Right atrium auricular region (tissue), 2 donors: ENCODE data around the gene MLLT1. TPM values are rescaled to one million over a fixed set of nuclear protein-coding genes. Genes with fewer than 3 reads are reported as not detected.
"Not testable (repeated sequence)": the region's sequence is repeated elsewhere in the genome, so short reads cannot be mapped to it uniquely, and the experiment has no call there.

Experiments
- DNase-seq: peaks from one replicate; pipeline ENCODE4 v3.0.0-alpha.2; 2019; ENCODE audit warnings: low spot score
- H3K27ac ChIP-seq, 2 donors: fragments of 200-600 bp; sonication (generic); 1 replicate in 1 of 2; 2 replicates in 1 of 2; pipeline ENCODE4 v1.5.1; 2016 to 2019
- H3K27me3 ChIP-seq, 2 donors: fragments of 200-600 bp; sonication (generic); one replicate each; pipeline versions ENCODE4 v1.5.1 to v1.6.0; 2017 to 2019
- H3K36me3 ChIP-seq: fragments of 200-600 bp; sonication (generic); one replicate; pipeline ENCODE4 v1.5.1; 2016
- H3K4me1 ChIP-seq, 2 donors: fragments of 200-600 bp; sonication (generic); one replicate each; pipeline versions ENCODE4 v1.5.1 to v1.6.0; 2017 to 2019
- H3K4me3 ChIP-seq, 2 donors: fragments of 200-600 bp; sonication (generic); 1 replicate in 1 of 2; 2 replicates in 1 of 2; pipeline ENCODE4 v1.5.1; 2017 to 2019; ENCODE audit warnings: mild to moderate bottlenecking in 1 of 2, moderate library complexity in 1 of 2
- H3K9me3 ChIP-seq, 2 donors: fragments of 200-600 bp; sonication (generic); one replicate each; pipeline ENCODE4 v1.5.1; 2019
- CTCF ChIP-seq, 2 donors: fragments of 200-600 bp; sonication (generic); IDR thresholded peaks; one replicate each; pipeline ENCODE4 v1.5.1; 2019; ENCODE audit warnings: antibody characterized with exemption in 2 of 2
- total RNA-seq, 2 donors: library from RNA; depleted of rRNA; stranded (reverse); fragments of >200 nt; gene quantifications; one replicate each; pipeline ENCODE4 v1.1.0, GENCODE V29; 2016

Gene MLLT1
- total RNA-seq, 2 donors from 2014 or later = 21.2 to 36.9 TPM

- H3K4me1 ChIP-seq = no peaks in the 10 kb centered on the region
- no peaks in the 10 kb centered on the region for H3K27me3 ChIP-seq
- no peak for DNase-seq
- H3K36me3 ChIP-seq = no peaks in the 10 kb centered on the region
- peaks cover 7 to 23% of the 10 kb centered on the region in 2 donors for H3K9me3 ChIP-seq
- H3K4me3 ChIP-seq = no peak overlapping the region
- H3K27ac ChIP-seq = no peak overlapping the region
- TF ChIP-seq CTCF (IDR thresholded peaks at IDR 0.05) = no peak
These were observed 17.4 kb upstream of the MLLT1 start for GRCh38 chr19:6297202-6297601.

- H3K27ac ChIP-seq = no peak overlapping the region
- peaks cover 28 to 73% of the 10 kb centered on the region in 2 donors for H3K9me3 ChIP-seq
- H3K36me3 ChIP-seq = no peaks in the 10 kb centered on the region
- no peaks in the 10 kb centered on the region for H3K4me1 ChIP-seq
- TF ChIP-seq CTCF (IDR thresholded peaks at IDR 0.05) = no peak
- no peaks in the 10 kb centered on the region for H3K27me3 ChIP-seq
- DNase-seq = no peak
- H3K4me3 ChIP-seq = no peak overlapping the region
These were observed 12.2 kb upstream of the MLLT1 start for GRCh38 chr19:6292006-6292405.

- H3K9me3 ChIP-seq = peaks cover 29 to 75% of the 10 kb centered on the region in 2 donors
- no peaks in the 10 kb centered on the region for H3K27me3 ChIP-seq
- H3K4me3 ChIP-seq = no peak overlapping the region
- no peak for TF ChIP-seq CTCF (IDR thresholded peaks at IDR 0.05)
- H3K36me3 ChIP-seq = no peaks in the 10 kb centered on the region
- no peak overlapping the region for H3K27ac ChIP-seq
- DNase-seq = no peak
- H3K4me1 ChIP-seq = no peaks in the 10 kb centered on the region
These were observed 9.0 kb upstream of the MLLT1 start for GRCh38 chr19:6288737-6289136.

GRCh38 chr19:6287269-6287885 is 7.6 kb upstream of the MLLT1 start:
- no peaks in the 10 kb centered on the region for H3K27me3 ChIP-seq
- no peak for TF ChIP-seq CTCF (IDR thresholded peaks at IDR 0.05)
- H3K4me3 ChIP-seq = no peak overlapping the region
- no peaks in the 10 kb centered on the region for H3K4me1 ChIP-seq
- peaks cover 24 to 61% of the 10 kb centered on the region in 2 donors for H3K9me3 ChIP-seq
- no peak overlapping the region for H3K27ac ChIP-seq
- no peaks in the 10 kb centered on the region for H3K36me3 ChIP-seq
- DNase-seq = no peak

GRCh38 chr19:6286676-6287075 is 6.9 kb upstream of the MLLT1 start:
- H3K9me3 ChIP-seq = peaks cover 17 to 54% of the 10 kb centered on the region in 2 donors
- DNase-seq = no peak
- no peak for TF ChIP-seq CTCF (IDR thresholded peaks at IDR 0.05)
- no peaks in the 10 kb centered on the region for H3K27me3 ChIP-seq
- no peak overlapping the region for H3K4me3 ChIP-seq
- no peak overlapping the region for H3K27ac ChIP-seq
- H3K36me3 ChIP-seq = no peaks in the 10 kb centered on the region
- H3K4me1 ChIP-seq = no peaks in the 10 kb centered on the region

GRCh38 chr19:6282393-6282792 is 2.6 kb upstream of the MLLT1 start:
- not testable (repeated sequence) for DNase-seq, H3K27me3 ChIP-seq, H3K4me3 ChIP-seq, H3K36me3 ChIP-seq, H3K27ac ChIP-seq
- peaks cover 0 to 23% of the 10 kb centered on the region in 2 donors for H3K4me1 ChIP-seq
- peaks cover 4 to 13% of the 10 kb centered on the region in 2 donors for H3K9me3 ChIP-seq
